BE2C (cell line): Measurements from ENCODE around the gene PIK3C2B.

Experiments used
- DNase-seq: peaks from one replicate; pipeline ENCODE4 v3.0.0-alpha.2; 2020
- H3K27me3 ChIP-seq: fragments of 250-450 bp; sonication (Bioruptor Pico); 2 replicates; pipeline ENCODE4 v1.5.1; 2020; ENCODE audit warnings: mild to moderate bottlenecking
- H3K36me3 ChIP-seq: fragments of 250-450 bp; sonication (Bioruptor Pico); 2 replicates; pipeline ENCODE4 v1.5.1; 2020; ENCODE audit warnings: mild to moderate bottlenecking
- H3K4me1 ChIP-seq: fragments of 250-450 bp; sonication (Bioruptor Pico); 2 replicates; pipeline ENCODE4 v1.5.1; 2020
- H3K4me3 ChIP-seq: 2 replicates; pipeline ENCODE4 v1.5.1; 2011; ENCODE audit warnings: low read depth, low read length
- H3K9me3 ChIP-seq: fragments of 250-450 bp; sonication (Bioruptor Pico); 2 replicates; pipeline ENCODE4 v1.5.1; 2020
- TF ChIP-seq, protein P1 (sequence below): IDR thresholded peaks from 2 replicates; pipeline ENCODE4 v1.5.1; 2012; ENCODE audit warnings: mild to moderate bottlenecking, low read depth, low read length

PIK3C2B gene

DNA sequence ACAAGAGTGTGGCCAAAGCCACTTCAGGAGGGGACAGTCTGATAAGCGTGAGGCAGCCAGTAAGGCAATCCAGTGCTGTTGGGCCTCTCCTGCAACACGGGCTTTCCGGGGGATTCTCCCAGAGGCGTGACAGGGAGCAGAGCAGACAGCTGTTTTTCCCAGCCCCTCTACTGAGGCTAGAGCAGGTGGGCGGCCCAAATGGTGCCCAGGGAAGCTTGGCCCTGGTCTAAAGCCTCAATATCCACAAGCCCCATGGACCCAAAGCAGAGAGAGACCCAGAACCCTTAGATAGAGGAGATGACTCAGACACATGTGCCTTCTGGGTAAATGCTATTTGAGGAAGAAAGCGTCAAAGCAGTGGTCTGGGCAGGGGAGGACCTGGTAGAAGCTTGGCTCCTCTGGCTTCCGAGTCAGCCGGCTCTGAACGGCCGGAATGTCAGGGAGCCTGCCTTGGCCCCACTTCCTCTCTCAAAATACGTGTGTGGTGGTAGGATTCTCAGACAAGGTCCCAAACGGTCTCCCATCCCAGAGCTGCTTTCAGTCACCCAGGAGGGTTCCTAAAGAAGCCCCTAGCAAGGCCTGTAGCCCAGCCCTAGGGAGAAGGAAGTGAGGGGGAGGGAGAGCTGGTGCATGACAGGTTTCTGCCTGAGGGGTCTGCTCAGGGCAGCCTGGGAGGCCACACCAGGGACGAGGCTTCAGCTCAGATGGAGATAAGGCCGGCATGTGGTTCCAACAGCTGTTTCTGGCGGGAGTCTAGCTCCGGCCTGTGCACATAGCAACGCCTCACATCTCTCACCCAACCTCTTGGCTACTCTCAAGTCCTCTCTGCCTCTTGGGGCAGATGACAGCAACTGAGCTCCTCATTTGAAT is 28.8 kb downstream of the PIK3C2B start:
- H3K9me3 ChIP-seq, result no peaks in the 10 kb centered on the region
- H3K4me3 ChIP-seq, result no peak overlapping the region
- DNase-seq, result peak; percentile 78
- H3K36me3 ChIP-seq, result peaks cover 9% of the 10 kb centered on the region; the same call in 1 of the 2 replicates
- H3K27me3 ChIP-seq, result no peaks in the 10 kb centered on the region
- TF ChIP-seq, protein P1, sequence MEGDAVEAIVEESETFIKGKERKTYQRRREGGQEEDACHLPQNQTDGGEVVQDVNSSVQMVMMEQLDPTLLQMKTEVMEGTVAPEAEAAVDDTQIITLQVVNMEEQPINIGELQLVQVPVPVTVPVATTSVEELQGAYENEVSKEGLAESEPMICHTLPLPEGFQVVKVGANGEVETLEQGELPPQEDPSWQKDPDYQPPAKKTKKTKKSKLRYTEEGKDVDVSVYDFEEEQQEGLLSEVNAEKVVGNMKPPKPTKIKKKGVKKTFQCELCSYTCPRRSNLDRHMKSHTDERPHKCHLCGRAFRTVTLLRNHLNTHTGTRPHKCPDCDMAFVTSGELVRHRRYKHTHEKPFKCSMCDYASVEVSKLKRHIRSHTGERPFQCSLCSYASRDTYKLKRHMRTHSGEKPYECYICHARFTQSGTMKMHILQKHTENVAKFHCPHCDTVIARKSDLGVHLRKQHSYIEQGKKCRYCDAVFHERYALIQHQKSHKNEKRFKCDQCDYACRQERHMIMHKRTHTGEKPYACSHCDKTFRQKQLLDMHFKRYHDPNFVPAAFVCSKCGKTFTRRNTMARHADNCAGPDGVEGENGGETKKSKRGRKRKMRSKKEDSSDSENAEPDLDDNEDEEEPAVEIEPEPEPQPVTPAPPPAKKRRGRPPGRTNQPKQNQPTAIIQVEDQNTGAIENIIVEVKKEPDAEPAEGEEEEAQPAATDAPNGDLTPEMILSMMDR, result no peak
- H3K4me1 ChIP-seq, result peaks cover 23% of the 10 kb centered on the region

DNA sequence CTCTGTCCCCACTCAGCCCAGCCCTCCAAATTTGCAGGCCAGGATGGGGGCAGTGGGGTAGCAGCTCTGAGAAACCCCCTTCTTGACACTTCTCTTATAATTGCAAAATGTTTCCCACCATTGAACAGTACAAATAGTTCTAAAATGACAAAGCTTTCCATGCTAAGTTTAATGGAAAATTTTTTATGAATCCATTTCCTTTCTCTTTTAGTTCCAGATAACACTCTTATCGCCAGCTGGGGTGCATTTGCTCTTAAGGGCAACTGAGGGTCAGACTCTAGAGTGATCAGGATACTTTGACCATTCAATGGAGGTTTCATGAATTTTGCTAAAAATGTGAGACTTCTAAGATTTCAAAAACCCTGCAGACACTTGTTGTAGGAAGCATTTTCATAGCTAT is 29.9 kb downstream of the PIK3C2B start:
- Histone ChIP-seq H3K27me3 (no peaks in the 10 kb centered on the region), H3K36me3 (peaks cover 15% of the 10 kb centered on the region; the same call in 1 of the 2 replicates), H3K4me3 (no peak overlapping the region), H3K9me3 (no peaks in the 10 kb centered on the region), H3K4me1 (peaks cover 23% of the 10 kb centered on the region)
- TF ChIP-seq, protein P1, result no peak
- DNase-seq, result no peak

DNA sequence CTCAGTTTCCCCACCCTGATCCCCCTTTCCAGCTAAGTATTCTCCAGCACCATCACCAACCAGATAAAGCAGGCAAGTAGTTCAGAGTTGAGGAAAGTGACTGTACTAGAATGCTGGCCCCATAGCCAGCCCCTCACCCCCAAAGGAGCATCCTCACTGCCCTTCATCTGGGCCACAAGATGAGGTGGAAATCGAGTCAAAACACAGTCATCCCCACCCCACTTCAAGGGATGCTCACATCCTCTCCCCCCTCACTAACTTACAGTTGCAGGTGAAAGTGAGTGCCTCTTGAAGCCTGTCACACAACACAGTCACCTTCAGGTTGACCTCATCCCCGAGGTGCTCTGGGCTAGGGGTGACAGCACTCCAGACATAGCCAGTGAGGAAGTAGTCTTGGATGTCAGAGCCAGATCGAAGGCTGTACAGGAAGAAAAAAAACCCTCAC is 30.4 kb downstream of the PIK3C2B start:
- Histone ChIP-seq H3K4me1 (peaks cover 23% of the 10 kb centered on the region), H3K4me3 (no peak overlapping the region), H3K36me3 (peaks cover 16% of the 10 kb centered on the region; the same call in 1 of the 2 replicates), H3K27me3 (no peaks in the 10 kb centered on the region), H3K9me3 (no peaks in the 10 kb centered on the region)
- DNase-seq, result no peak
- TF ChIP-seq, protein P1, result no peak

DNA sequence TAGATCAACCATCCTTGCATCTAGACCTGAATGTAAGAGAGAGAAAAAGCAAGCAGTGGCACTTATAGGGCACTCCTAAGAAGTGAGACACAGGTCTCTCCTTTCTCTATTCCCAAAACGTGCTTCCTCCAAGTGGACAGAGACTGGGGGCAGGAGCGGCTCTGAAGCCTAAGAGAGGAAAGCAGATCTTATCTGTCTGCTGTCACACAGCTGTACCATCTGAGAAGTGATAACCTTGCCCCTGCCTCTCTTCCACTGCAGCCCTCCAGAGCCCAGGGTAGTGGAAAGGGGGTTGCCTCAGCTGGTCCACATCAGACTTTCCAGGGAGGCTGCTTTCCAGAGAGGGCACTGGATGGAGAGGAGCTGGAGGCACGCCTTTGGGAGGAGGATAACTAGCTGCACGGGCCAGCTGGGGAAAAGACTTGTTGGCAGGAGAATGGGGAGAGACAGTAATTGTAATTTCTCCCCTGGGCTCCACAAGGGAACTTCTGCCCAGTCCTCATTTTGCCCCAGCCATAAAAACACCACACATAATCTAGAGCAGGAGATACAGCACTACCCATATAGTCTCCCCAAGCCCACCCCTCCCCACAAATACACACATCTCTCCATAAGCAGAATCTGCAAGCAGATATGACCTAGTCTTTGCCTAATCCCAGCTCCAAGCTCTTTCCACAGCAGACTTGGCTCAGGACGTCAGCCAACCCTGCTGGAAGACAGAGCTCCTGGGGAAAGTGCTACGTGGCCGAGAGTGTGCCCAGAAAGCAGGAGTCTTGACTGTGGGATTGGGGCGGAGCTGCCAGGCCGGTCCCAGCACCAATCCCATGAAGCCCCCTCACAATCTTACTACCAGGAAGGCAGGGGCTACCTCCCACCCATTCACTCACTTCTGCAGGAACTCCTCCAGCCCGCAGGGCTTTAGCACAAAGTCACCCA is 31.2 kb downstream of the PIK3C2B start:
- H3K27me3 ChIP-seq, result no peaks in the 10 kb centered on the region
- TF ChIP-seq, protein P1, result no peak
- H3K4me1 ChIP-seq, result peaks cover 23% of the 10 kb centered on the region
- DNase-seq, result no peak
- no peaks in the 10 kb centered on the region for H3K9me3 ChIP-seq
- H3K36me3 ChIP-seq, result peaks cover 17% of the 10 kb centered on the region
- no peak overlapping the region for H3K4me3 ChIP-seq

DNA sequence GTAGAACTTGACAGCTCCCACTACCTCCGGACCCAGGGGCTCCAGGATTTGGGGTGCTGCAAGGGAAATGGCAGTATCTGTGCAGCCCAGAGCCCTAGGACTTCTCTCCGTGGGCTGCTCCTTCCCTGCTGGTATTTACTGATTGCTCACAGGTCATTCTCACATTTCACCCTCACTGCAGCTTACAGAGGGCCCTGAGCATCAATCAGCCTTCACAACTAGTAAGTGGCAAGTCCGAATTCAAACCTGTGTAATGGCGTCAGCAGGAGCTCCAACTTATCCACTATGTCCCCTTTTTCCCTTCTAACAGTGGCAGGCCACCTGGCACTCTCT is 32.4 kb downstream of the PIK3C2B start:
- H3K4me1 ChIP-seq, result peaks cover 23% of the 10 kb centered on the region
- peaks cover 17% of the 10 kb centered on the region for H3K36me3 ChIP-seq
- TF ChIP-seq, protein P1, result no peak
- no peaks in the 10 kb centered on the region for H3K27me3 ChIP-seq
- no peak overlapping the region for H3K4me3 ChIP-seq
- DNase-seq, result no peak
- no peaks in the 10 kb centered on the region for H3K9me3 ChIP-seq
